GM21515 (cell line): ENCODE measurements around the gene TMEM132C.

Experiments
- ATAC-seq: cut with Tn5 transposase; IDR thresholded peaks from one replicate; pipeline ENCODE4 v1.9.1; 2021; ENCODE audit not compliant: unreplicated experiment

The TMEM132C gene

GRCh38 chr12:128288357-128288756 lies 21.4 kb downstream of the TMEM132C start:
- ATAC-seq = no peak

- ATAC-seq = no peak
Observed at GRCh38 chr12:128288896-128289295, 21.9 kb downstream of the TMEM132C start.

GRCh38 chr12:128290938-128291337 lies 24.0 kb downstream of the TMEM132C start:
- ATAC-seq = no peak

- ATAC-seq = no peak
Observed at GRCh38 chr12:128298091-128298748, 31.2 kb downstream of the TMEM132C start.

- no peak for ATAC-seq
Observed at GRCh38 chr12:128305336-128305892, 38.4 kb downstream of the TMEM132C start.

GRCh38 chr12:128307791-128308190 lies 40.8 kb downstream of the TMEM132C start:
- ATAC-seq = no peak

GRCh38 chr12:128312661-128313060 lies 45.7 kb downstream of the TMEM132C start:
- ATAC-seq = no peak

- ATAC-seq = no peak
Observed at GRCh38 chr12:128313931-128314330, 47.0 kb downstream of the TMEM132C start.

GRCh38 chr12:128314611-128315010 lies 47.6 kb downstream of the TMEM132C start:
- no peak for ATAC-seq

GRCh38 chr12:128316078-128316477 lies 49.1 kb downstream of the TMEM132C start:
- no peak for ATAC-seq

GRCh38 chr12:128316973-128317526 lies 50.1 kb downstream of the TMEM132C start:
- no peak for ATAC-seq

- no peak for ATAC-seq
Observed at GRCh38 chr12:128318341-128318740, 51.4 kb downstream of the TMEM132C start.

GRCh38 chr12:128318946-128319345 lies 52.0 kb downstream of the TMEM132C start:
- no peak for ATAC-seq

GRCh38 chr12:128322341-128322740 lies 55.4 kb downstream of the TMEM132C start:
- ATAC-seq = no peak

GRCh38 chr12:128323145-128323920 lies 56.4 kb downstream of the TMEM132C start:
- ATAC-seq = no peak

- ATAC-seq = no peak
Observed at GRCh38 chr12:128325646-128326045, 58.7 kb downstream of the TMEM132C start.

GRCh38 chr12:128326406-128326805 lies 59.4 kb downstream of the TMEM132C start:
- ATAC-seq = no peak

GRCh38 chr12:128328961-128329360 lies 62.0 kb downstream of the TMEM132C start:
- ATAC-seq = no peak

GRCh38 chr12:128336204-128337070 lies 69.5 kb downstream of the TMEM132C start:
- no peak for ATAC-seq

- no peak for ATAC-seq
Observed at GRCh38 chr12:128337071-128337345, 70.0 kb downstream of the TMEM132C start.
